GM18502 (cell line): ENCODE measurements around the gene SLC22A23.
A peak's percentile ranks its signal among the peaks of the same experiment; 100 is the strongest.

Experiments used
- ATAC-seq: cut with Tn5 transposase; IDR thresholded peaks from one replicate; pipeline ENCODE4 v1.9.1; 2021; ENCODE audit warnings: mild to moderate bottlenecking; ENCODE audit not compliant: unreplicated experiment, poor library complexity

SLC22A23 gene

GRCh38 chr6:3473773-3474172, 16.9 kb upstream of the SLC22A23 start:
- no peak for ATAC-seq

DNA sequence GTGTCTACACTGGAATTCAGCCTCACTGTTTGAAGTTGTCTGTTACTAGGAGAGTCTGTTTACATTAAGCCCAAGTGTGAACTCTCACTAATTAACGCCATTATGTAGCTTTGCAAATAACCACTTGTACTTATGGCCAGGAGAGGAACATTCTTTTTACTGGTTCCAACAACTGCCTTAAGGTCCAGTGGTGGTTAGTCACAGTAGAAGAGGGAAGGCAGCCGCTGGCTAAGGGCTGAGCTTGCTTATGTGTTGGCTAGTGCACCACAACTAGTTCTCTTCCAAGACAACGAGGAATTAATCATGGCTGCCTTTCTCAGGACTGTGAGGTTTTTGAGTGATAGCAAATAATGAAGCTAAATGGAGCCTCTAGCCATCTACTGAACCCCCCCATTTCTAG, 14.9 kb upstream of the SLC22A23 start:
- no peak for ATAC-seq

GRCh38 chr6:3471286-3471685, 14.4 kb upstream of the SLC22A23 start:
- no peak for ATAC-seq

GRCh38 chr6:3468585-3468984, 11.7 kb upstream of the SLC22A23 start:
- ATAC-seq: no peak

DNA sequence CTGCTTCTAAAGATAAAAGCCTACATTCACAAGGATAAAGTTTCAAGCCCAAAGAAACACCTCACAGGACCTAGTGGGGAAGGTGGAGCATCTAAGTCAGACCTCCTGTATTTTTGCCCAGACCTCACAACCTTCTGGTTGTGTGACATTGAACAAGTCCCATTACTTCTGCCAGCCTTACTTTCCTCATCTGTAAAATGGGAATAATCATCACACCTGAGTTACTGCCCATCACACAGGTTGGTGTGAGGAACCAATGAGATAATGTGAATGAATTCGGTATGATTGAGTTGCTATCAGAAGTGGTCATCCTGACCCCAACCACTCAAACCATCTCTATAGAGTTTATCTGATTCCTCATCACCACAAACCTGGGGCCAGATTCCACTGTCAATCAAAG, 11.1 kb upstream of the SLC22A23 start:
- no peak for ATAC-seq

- no peak for ATAC-seq
Observed at GRCh38 chr6:3466488-3467219, 9.8 kb upstream of the SLC22A23 start.

- ATAC-seq: no peak
Observed at GRCh38 chr6:3460253-3460652, 3.4 kb upstream of the SLC22A23 start.

GRCh38 chr6:3458706-3459421, 2.0 kb upstream of the SLC22A23 start:
- no peak for ATAC-seq

GRCh38 chr6:3457710-3458602, 1.1 kb upstream of the SLC22A23 start:
- no peak for ATAC-seq

GRCh38 chr6:3456395-3456897, 404 bp downstream of the SLC22A23 start:
- peak; percentile 49 for ATAC-seq

DNA sequence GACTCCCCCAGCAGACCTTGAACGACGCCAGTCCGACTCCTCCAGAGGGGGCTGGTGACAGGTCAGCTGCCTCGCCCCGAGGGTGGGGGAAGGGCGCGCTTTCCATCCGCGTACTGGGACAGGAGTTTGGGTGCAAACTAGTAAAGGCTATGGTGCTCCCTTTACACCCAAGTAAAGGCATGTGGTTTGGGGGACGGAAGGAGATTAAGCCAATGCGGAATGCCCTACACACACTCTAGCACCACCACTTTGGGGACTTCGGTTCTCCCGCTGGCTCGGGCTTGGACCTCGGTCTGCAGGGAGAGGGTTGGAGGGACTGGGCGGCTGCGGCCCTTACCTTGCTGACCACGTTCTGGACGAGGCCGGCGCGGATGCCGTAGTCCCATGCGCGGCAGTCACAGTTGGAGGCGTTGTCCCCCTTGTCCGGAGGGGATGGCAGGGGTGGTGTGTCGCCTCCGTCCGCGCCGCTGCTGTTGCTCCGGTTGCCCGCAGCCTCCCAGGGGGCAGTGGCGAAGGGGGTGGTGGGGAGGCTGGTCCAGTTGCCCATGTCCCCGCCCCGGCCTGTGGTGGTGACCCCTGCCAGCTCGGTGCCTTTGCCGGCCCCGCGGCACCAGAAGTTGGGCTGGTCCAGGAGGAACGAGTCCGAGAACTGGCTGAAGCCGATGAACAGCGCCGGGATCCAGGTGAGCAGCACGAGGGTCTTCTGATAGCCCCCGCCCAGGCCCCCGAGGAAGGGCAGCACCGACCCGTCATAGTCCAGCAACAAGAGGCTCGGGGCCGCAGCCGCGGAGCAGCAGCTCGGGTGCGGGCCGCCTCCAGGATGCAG, 1.1 kb downstream of the SLC22A23 start:
- peak; percentile 25 for ATAC-seq

DNA sequence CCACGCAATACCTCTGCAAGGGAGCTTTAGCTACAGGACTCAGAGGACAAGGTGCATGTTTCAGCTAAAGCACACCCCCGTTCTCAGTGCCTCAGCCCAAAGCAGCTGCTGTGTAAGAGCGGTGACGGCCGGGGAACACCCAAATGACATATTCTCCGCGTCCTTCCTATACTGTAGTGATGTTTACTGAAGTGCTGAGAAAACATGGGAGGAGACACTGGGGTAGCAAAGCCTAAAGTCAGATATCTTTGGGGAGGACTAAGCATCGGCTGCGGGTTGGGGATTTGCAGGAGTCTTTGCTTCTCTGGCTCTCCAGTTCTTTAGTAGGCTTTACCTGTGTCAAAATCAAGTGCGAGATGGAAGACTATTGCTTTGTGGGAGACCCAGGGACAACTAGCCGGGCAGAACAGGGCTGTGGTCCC, 1.7 kb downstream of the SLC22A23 start:
- no peak for ATAC-seq

DNA sequence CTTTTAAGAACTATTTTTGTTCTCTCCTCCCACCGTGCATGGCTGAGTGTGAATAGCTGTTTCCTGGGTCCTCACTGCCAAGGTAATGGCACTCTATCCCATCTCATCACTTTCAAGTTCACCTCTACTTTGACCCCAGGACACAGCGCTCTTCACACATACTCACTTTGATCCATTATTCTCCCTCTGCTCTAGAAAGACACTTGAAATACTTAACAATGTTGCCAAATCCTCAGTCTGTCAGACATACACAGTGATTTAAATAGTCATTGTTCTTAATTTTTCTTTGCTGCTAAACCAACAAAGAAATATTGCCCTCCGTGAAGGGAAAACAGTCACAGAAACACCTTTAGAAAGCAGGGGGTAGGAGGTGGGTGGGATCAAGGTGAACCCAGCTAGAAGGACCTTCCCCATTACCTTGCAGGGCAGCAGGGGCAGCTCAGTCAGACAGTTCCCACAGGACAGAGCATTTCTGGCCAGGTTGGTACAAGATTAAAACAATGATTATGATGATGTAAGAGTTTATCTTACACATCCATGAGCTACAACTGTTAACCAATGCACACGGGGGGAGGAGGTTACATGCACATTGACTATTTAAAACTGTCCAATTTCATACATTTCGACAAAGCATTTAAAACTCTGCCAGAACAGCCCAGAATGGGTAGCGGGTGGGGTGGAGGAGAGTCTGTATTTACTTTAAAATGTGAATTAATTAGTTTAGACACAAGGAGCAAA, 2.4 kb downstream of the SLC22A23 start:
- no peak for ATAC-seq

- ATAC-seq: no peak
Observed at GRCh38 chr6:3453413-3454272, 3.2 kb downstream of the SLC22A23 start.

DNA sequence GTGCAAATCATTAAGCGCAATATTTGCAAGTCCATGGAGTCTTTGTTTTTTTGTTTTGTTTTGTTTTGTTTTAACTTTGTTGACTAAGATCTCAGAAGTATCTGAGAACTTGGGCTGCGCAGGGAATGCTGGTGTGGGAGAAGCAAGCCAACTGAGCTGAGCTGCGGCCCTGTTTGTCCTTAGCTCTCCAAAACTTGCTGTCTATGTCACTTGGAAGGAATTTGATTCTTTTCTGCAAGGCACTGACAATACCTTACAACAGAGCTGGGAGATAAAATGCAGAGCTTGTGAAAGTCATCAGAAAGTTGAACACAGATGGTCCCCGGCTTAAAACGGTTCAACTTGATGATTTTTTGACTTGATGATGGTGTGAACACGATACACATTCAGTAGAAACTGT, 5.4 kb downstream of the SLC22A23 start:
- ATAC-seq: no peak

GRCh38 chr6:3450888-3451287, 6.0 kb downstream of the SLC22A23 start:
- ATAC-seq: no peak

DNA sequence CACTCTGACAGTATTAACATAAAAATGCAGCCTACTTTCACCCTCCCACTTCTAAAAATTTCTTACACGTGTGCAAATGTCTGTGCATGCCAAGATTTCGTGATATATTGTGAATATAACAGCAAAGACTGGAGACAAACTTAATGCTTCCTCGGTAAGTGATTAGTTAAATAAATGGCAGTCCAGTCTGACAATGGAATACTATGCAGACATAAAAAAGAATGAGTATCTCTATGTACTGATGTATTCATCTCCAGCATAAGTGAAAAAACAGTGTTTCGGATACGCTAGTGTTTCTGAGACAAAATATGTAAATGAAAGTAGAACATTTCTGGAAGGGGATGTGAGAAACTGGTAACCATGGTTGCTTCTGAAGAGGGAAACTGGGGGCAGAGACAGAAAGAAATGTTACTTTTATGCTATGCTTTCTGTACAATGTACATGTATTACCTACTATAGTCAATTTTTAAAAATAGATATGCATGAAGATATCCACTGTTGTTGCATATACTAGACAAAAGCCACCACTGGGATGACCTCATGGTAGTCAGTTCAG, 7.0 kb downstream of the SLC22A23 start:
- ATAC-seq: peak; percentile 45

DNA sequence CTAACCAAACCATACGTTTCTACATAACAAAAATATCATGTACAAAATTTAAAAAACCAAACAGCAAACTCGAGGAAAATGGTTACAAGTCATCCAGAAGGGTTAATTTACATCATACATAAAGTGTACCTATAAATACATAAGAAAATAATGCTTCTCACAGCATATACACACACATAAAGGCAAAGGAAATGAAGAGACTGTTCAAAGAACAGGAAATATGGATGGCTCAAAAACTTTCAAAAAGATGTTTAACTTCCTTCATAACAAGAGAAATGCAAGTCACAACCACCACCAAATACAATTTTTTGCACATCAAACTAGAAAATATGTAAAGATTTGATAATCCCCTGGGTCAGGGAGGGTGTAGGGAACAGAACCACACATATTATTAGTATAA, 7.5 kb downstream of the SLC22A23 start:
- no peak for ATAC-seq
